ENCODE results near the gene TREML1. TPM values are rescaled to one million over a fixed set of nuclear protein-coding genes. Genes with fewer than 3 reads are reported as not detected.
"Not testable (repeated sequence)": the region's sequence is repeated elsewhere in the genome, so short reads cannot be mapped to it uniquely, and the experiment has no call there.

Gene TREML1
- polyA plus RNA-seq, 4 donors = 0.52 to 1.2 (median 0.79) TPM

GRCh38 chr6:41155132-41155805 is 1.1 kb upstream of the TREML1 start:
- DNase-seq (ENCODE audit: low read depth in 4 of 4, low spot score in 3 of 4) = no peak

- no peak for DNase-seq (ENCODE audit: low read depth in 4 of 4, low spot score in 3 of 4)
These were observed 696 bp downstream of the TREML1 start for GRCh38 chr6:41153451-41153850.

GRCh38 chr6:41150671-41151070 is 3.5 kb downstream of the TREML1 start:
- no peak for DNase-seq (ENCODE audit: low read depth in 4 of 4, low spot score in 3 of 4)

- DNase-seq (ENCODE audit: low read depth in 4 of 4, low spot score in 3 of 4) = no peak
These were observed 6.2 kb downstream of the TREML1 start for GRCh38 chr6:41147917-41148316.

GRCh38 chr6:41136911-41137310 is 17.2 kb downstream of the TREML1 start:
- no peak for DNase-seq (ENCODE audit: low read depth in 4 of 4, low spot score in 3 of 4)

GRCh38 chr6:41135062-41135832 is 18.9 kb downstream of the TREML1 start:
- no peak for DNase-seq (ENCODE audit: low read depth in 4 of 4, low spot score in 3 of 4)

- DNase-seq (ENCODE audit: low read depth in 4 of 4, low spot score in 3 of 4) = no peak
These were observed 21.9 kb downstream of the TREML1 start for GRCh38 chr6:41132254-41132653.

- DNase-seq (ENCODE audit: low read depth in 4 of 4, low spot score in 3 of 4) = no peak
These were observed 28.9 kb downstream of the TREML1 start for GRCh38 chr6:41125282-41125681.

- DNase-seq (ENCODE audit: low read depth in 4 of 4, low spot score in 3 of 4) = no peak
These were observed 31.2 kb downstream of the TREML1 start for GRCh38 chr6:41122918-41123317.

GRCh38 chr6:41122373-41122772 is 31.8 kb downstream of the TREML1 start:
- no peak for DNase-seq (ENCODE audit: low read depth in 4 of 4, low spot score in 3 of 4)

- DNase-seq (ENCODE audit: low read depth in 4 of 4, low spot score in 3 of 4) = no peak
These were observed 34.1 kb downstream of the TREML1 start for GRCh38 chr6:41120058-41120457.

GRCh38 chr6:41119508-41119907 is 34.6 kb downstream of the TREML1 start:
- DNase-seq (ENCODE audit: low read depth in 4 of 4, low spot score in 3 of 4) = no peak

GRCh38 chr6:41115027-41115426 is 39.1 kb downstream of the TREML1 start:
- not testable (repeated sequence) for DNase-seq (ENCODE audit: low read depth in 4 of 4, low spot score in 3 of 4)

GRCh38 chr6:41111017-41111416 is 43.1 kb downstream of the TREML1 start:
- DNase-seq (ENCODE audit: low read depth in 4 of 4, low spot score in 3 of 4) = no peak

GRCh38 chr6:41103847-41104246 is 50.3 kb downstream of the TREML1 start:
- DNase-seq (ENCODE audit: low read depth in 4 of 4, low spot score in 3 of 4) = no peak

GRCh38 chr6:41100871-41101287 is 53.3 kb downstream of the TREML1 start:
- DNase-seq (ENCODE audit: low read depth in 4 of 4, low spot score in 3 of 4) = no peak

Other genes with a start within 250 kb of the TREML1 start
- gene UNC5CL, start 115.1 kb downstream of the TREML1 start, polyA plus RNA-seq (ENCODE audit: insufficient read length in 4 of 4) = 1 to 10 TPM; 5.3 to 7.9 (median 6.1) TPM
- under 1 TPM in 3 of 4 donors, not detected in 1; 0.45 to 0.69 (median 0.66) TPM for gene TSPO2, start 111.9 kb downstream of the TREML1 start, polyA plus RNA-seq (ENCODE audit: insufficient read length in 4 of 4)
- under 1 TPM; 0.18 to 0.65 (median 0.23) TPM for gene APOBEC2, start 101.1 kb downstream of the TREML1 start, polyA plus RNA-seq (ENCODE audit: insufficient read length in 4 of 4)
- 10 to 100 TPM; 62.5 to 69.1 (median 63.9) TPM for gene OARD1, start 82.0 kb downstream of the TREML1 start, polyA plus RNA-seq (ENCODE audit: insufficient read length in 4 of 4)
- 10 to 100 TPM; 45.2 to 52.0 (median 51.5) TPM for gene NFYA, start 81.4 kb downstream of the TREML1 start, polyA plus RNA-seq (ENCODE audit: insufficient read length in 4 of 4)
- under 1 TPM; 0.15 to 0.63 (median 0.42) TPM for gene TREM2, start 8.8 kb upstream of the TREML1 start, polyA plus RNA-seq (ENCODE audit: insufficient read length in 4 of 4)
- gene TREML2, start 46.8 kb upstream of the TREML1 start, polyA plus RNA-seq (ENCODE audit: insufficient read length in 4 of 4) = under 1 TPM; 0.04 to 0.40 (median 0.18) TPM
- not detected for gene TREML4, start 74.0 kb upstream of the TREML1 start, polyA plus RNA-seq (ENCODE audit: insufficient read length in 4 of 4)
- gene TREM1, start 132.3 kb upstream of the TREML1 start, polyA plus RNA-seq (ENCODE audit: insufficient read length in 4 of 4) = under 1 TPM in 1 of 4 donors, not detected in 3; 0.29 TPM
- gene NCR2, start 181.3 kb upstream of the TREML1 start, polyA plus RNA-seq (ENCODE audit: insufficient read length in 4 of 4) = not detected

All from right renal pelvis (tissue), 4 donors.